ENCODE results near the gene CD209.

The CD209 gene

GRCh38 chr19:7740682-7741054 lies 6.7 kb downstream of the CD209 start:
- no peak for DNase-seq (ENCODE audit: low read depth)
- TF ChIP-seq CTCF (IDR thresholded peaks at IDR 0.05; ENCODE audit: low read depth, low read length, missing control alignments), result no peak
- H3K4me3 ChIP-seq (ENCODE audit: low read depth, low read length), result no peak overlapping the region
- in situ Hi-C loops (cut with HindIII; ENCODE audit: low sequenced_read_pairs), result no loop called here

GRCh38 chr19:7739801-7740681 lies 7.3 kb downstream of the CD209 start:
- DNase-seq (ENCODE audit: low read depth), result no peak
- in situ Hi-C loops (cut with HindIII; ENCODE audit: low sequenced_read_pairs), result no loop called here
- TF ChIP-seq CTCF (IDR thresholded peaks at IDR 0.05; ENCODE audit: low read depth, low read length, missing control alignments), result no peak
- no peak overlapping the region for H3K4me3 ChIP-seq (ENCODE audit: low read depth, low read length)

- no peak for DNase-seq (ENCODE audit: low read depth)
- H3K4me3 ChIP-seq (ENCODE audit: low read depth, low read length), result no peak overlapping the region
- no peak for TF ChIP-seq CTCF (IDR thresholded peaks at IDR 0.05; ENCODE audit: low read depth, low read length, missing control alignments)
- in situ Hi-C loops (cut with HindIII; ENCODE audit: low sequenced_read_pairs), result no loop called here
Measured at GRCh38 chr19:7739211-7739755, 8.1 kb downstream of the CD209 start.

- no peak for TF ChIP-seq CTCF (IDR thresholded peaks at IDR 0.05; ENCODE audit: low read depth, low read length, missing control alignments)
- no peak for DNase-seq (ENCODE audit: low read depth)
- in situ Hi-C loops (cut with HindIII; ENCODE audit: low sequenced_read_pairs), result no loop called here
- no peak overlapping the region for H3K4me3 ChIP-seq (ENCODE audit: low read depth, low read length)
Measured at GRCh38 chr19:7738023-7738422, 9.3 kb downstream of the CD209 start.

- no peak for DNase-seq (ENCODE audit: low read depth)
- no peak overlapping the region for H3K4me3 ChIP-seq (ENCODE audit: low read depth, low read length)
- no peak for TF ChIP-seq CTCF (IDR thresholded peaks at IDR 0.05; ENCODE audit: low read depth, low read length, missing control alignments)
- in situ Hi-C loops (cut with HindIII; ENCODE audit: low sequenced_read_pairs), result no loop called here
Measured at GRCh38 chr19:7737215-7737614, 10.1 kb downstream of the CD209 start.

GRCh38 chr19:7736148-7736547 lies 11.2 kb downstream of the CD209 start:
- no peak for DNase-seq (ENCODE audit: low read depth)
- no peak overlapping the region for H3K4me3 ChIP-seq (ENCODE audit: low read depth, low read length)
- TF ChIP-seq CTCF (IDR thresholded peaks at IDR 0.05; ENCODE audit: low read depth, low read length, missing control alignments), result no peak
- in situ Hi-C loops (cut with HindIII; ENCODE audit: low sequenced_read_pairs), result no loop called here

Data from astrocyte of the cerebellum (primary cell).